Astrocyte of the hippocampus (primary cell): ENCODE data around the gene MRPL2.

Source experiments
- DNase-seq: peaks from one replicate; pipeline ENCODE4 v3.0.0; 2011; ENCODE audit warnings: low read depth, low spot score

Gene MRPL2

DNA sequence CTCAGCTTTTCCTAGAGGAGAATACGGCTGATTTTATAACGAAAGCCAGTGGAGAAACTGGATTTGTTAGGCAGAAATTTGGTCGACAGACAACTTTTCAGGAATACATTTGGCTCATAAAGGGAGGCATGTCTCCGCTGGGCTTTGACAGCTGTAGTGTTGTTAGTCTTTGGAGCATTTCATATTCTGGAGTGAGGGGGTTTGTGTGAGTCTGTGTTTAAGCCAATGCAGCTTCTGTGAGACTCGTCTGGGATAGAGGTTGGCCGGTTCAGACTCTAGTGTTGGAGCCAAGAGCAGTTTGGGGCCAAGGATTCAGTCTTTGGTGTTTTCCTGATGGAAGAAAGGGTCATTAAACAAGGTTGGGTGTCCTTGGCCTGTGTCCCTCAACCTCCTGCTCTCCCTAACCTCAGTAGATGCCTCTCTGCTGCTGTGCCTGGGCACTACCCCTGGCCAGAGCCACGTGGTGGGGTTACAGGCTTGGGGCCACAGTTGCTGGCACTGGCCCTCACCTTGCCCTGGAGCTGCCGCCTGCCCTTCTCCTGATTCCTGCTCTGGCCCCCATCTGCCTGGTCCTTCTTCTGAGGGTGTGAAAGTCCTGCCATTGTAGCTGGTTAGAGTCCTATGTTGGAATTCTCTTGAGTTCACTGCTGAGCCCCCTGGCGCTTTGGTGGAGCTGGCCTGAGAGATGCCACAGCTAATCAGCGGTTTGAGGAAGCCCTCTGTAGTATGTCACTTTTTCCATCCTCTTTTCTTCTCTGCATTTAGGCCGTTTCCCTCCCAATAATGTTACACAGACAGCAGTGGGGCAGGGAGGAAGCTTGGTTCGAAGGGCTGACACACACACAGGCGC, 23.8 kb upstream of the MRPL2 start:
- DNase-seq, result no peak

- DNase-seq, result peak; percentile 50
These were observed 22.7 kb upstream of the MRPL2 start for GRCh38 chr6:43081922-43082321.

- no peak for DNase-seq
These were observed 21.8 kb upstream of the MRPL2 start for GRCh38 chr6:43081043-43081442.

- DNase-seq, result peak; percentile 76
These were observed 19.5 kb upstream of the MRPL2 start for GRCh38 chr6:43078691-43079090.

DNA sequence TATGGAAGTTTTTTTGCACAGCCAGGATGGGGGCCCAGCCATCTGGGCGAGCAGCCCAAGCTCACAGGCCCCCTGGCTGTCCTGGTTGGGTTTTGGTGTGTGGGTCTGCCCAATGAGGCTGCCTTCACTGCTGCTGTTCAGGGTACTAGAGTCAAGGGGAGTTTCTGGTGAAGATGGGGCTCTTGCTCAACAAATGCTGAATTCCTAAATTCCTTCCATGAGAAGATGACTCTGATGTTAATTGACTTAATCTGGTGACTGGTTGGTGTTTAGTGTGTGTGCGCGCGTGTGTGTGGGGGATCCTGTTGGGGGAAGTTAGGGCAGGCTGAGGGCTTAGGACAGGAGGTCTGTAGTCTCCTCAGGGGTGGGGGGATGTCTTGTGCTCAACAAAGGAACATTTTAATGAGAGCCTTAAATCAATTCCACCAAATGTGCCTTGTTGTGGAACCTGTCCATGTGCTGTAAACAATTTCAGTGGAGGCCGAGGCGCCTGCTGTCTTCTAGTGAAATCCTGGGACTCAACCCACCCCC, 18.8 kb upstream of the MRPL2 start:
- peak; percentile 37 for DNase-seq

GRCh38 chr6:43077333-43077809, 18.1 kb upstream of the MRPL2 start:
- DNase-seq, result no peak

DNA sequence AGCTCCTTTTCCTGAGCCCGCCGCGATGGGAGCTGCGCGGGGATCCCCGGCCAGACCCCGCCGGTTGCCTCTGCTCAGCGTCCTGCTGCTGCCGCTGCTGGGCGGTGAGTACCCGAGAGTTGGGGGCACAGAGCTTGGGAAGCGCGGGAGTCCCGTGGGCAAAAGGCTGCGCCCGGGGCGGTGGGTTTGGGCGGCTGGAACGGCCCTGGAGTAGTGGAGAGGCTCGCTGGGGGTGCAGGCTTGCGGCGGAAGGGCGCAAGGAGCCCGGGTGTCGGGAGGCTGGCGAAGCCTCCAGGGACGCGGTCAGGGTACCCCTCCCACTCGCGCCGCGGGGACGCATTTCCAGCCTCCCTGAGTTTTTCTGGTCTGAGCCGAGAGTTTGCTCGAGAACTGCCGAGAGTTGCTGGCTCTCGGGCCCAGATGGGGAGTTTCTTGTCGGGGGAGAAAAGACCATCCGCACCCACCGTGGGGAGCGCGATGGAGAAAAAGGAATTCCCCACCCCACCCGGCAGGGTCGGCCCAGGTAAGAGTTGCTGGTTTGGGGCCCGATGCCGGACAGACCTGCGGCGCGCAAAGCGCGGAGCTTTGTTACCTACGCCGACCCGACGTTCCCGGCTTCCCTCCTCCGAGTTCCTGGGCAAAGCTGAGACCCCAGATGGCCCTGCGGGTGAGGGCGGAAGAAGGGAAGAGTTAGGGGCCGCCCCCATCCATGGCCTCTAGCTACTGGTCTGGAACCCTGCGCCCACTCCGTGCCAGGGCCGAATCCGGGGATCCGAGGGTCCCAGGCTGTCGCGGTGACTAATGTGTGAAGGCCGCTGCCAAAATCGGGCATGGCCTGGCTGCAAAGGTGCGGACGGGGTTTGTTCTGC, 17.5 kb upstream of the MRPL2 start:
- peak; percentile 78 for DNase-seq

DNA sequence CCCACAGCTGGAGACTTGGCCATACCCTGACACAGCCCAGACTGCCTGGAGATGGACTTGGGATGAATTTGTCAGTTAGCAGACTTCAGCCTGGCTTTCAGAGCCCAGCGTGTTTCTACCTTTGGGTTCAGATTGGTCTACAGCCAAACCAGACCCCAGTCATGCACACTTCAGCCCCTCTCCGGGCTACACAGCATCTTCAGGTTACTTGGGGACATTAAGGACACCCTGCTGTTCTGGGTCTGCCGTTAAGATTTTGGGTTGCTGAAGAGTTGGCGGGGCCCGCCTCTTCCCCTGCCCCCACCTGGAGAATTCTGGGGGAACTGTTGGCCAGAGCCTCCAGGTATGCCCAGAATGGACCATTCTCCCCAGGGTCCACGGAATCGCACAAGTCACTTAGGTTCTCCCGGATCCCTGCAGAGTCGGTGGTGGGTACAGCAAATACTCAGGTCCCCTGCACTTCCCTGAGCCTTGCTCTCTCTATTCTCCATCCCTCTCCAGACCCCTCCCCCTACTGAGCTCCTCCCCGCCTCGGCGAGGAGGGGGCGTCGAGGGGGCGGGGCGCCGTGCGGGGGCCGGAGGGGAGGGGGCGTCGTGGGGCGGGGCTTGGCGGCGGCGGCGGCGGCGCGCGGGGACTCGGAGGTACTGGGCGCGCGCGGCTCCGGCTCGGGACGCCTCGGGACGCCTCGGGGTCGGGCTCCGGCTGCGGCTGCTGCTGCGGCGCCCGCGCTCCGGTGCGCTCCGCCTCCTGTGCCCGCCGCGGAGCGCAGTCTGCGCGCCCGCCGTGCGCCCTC, 16.6 kb upstream of the MRPL2 start, which contains the start of gene PTK7:
Gene PTK7 (plus strand): TSS at position 645 of the 794 bp plus-strand sequence. CDS start 175 bp downstream, outside the sequence.
- DNase-seq, result peak; percentile 91

DNA sequence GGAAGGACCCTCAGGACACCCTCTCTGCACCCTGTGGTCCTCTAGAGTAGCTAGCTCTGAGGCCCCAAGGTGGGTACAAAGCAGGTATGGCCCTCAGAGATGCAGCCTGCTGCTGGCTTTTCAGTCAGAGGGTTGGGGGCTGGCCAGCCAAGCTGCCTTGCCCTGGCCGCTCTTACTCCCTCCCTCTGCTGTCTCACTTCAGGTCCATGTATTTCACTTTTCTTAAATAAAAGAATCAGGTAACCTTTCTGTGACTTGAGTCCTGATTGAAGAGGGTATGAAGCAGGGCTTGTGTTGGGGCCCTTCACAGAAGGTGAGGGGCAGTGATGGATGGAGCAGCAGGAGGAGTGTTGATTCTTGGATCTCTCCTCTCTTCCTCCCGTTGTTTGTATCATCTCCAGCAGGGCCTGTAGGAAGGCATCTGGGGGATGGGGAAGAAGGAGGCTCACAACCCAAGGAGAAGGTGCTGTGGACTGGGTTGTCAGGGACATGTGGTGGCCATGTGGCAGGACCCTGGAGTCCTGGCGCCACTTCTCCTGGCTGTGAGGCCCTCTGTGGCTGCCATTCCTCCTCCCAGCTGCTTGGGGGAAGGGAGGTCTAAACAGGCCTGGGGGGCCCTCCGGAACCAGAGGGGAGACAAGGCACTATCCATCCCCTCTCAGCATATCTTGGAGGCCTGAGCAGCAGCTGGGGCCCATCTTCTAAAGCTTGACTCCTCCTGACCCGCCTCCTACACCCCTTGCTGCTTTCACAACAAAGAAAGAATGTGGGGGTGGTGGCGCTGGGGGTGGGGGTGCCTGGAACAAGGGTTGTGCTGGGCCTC, 15.8 kb upstream of the MRPL2 start:
- DNase-seq, result no peak

DNA sequence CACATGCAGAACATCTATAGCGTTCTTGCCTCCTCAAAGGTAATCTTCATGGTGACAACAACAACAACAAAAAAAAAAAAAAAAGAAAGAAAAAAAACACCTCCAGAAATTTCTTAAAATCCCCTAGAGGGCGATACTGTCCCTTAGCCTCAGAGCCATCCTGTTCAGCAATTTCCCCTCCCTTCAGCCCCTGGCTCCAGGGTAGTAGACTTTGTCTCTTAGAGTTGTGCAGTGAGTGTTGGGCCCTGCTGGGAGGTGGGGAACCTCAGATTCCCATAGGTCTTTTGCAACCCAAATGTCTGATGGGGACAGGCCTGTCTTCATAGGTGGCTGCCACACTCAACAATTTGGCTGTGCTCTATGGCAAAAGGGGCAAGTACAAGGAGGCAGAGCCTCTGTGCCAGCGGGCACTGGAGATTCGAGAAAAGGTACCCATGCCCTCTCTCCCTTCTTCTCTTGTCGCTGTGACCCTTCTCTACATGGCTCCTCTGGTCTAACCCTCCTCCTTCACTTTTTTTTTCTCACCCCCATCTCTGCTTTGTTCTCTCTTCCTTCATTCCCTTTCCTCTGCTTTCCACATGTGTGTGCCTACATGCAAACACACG, 10.9 kb upstream of the MRPL2 start:
- peak; percentile 81 for DNase-seq

DNA sequence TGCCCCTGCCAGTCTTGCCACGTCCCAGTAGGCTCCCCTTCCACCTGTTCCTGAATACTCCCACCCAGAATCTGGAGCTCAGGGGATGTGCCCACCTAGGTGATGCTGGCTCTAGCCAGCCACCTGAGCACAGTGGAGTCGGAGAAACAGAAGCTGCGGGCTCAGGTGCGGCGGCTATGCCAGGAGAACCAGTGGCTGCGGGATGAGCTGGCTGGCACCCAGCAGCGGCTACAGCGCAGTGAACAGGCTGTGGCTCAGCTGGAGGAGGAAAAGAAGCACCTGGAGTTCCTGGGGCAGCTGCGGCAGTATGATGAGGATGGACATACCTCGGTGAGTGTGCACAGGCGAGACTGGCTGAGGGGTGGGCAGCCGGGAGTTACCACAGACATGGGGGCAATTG, 3.6 kb upstream of the MRPL2 start:
- DNase-seq, result no peak

GRCh38 chr6:43061861-43062260, 2.6 kb upstream of the MRPL2 start:
- peak; percentile 47 for DNase-seq

DNA sequence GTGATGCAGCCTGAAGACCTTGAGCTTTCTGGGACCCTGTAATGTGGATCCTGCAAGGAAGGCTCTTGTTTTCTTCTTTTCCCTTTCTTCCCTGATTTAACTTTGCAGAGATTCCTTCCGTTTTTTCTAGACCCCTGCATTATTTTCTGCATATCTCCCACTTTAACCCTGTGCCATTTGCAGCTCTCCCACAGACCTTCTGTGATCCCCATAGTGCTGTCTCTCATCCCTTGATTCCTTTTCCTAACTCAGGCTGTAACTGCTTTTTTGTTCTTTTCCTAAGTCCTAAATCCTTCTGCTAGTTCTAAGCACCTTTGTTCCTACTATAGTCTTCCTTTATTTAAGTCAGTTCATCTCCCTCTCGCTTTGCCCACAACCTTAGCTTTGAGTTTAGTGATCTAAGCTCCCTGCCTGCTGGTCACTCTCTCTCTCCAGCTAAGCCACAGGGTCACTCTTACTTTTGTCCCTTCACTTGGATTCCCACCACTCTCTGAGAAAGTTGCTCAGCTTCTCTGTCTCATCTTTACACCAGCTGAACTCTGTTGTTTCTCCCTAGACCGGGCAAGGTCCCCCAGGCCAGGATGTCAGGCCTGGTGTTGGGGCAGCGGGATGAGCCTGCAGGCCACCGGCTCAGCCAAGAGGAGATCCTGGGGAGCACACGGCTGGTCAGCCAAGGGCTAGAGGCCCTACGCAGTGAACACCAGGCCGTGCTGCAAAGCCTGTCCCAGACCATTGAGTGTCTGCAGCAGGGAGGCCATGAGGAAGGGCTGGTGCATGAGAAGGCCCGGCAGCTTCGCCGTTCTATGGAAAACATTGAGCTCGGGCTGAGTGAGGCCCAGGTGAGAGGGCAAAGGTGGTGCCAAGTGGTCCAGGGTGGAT, 1.8 kb upstream of the MRPL2 start:
- no peak for DNase-seq

GRCh38 chr6:43060034-43060754, 960 bp upstream of the MRPL2 start:
- peak; percentile 44 for DNase-seq

- DNase-seq, result no peak
These were observed 703 bp downstream of the MRPL2 start for GRCh38 chr6:43058531-43058930.

DNA sequence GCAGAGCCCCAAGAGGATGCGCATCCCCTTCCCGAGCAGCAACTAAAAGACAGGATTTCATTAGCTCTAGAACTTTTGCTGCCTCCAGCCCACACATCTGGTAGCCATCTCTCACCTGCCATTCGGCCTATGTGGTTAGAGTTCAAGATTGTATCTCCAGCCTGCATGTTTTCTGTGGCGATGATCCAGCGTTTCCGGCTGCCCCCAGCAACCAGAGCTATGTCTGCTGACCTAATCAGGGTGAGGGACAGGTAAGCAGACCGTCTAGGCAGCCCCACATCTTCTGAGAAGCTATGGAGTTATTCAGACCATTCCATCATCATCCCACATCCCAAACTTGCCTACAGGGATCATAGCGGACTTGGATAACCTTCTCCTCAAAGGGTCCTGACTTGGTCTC, 3.3 kb downstream of the MRPL2 start:
- no peak for DNase-seq

GRCh38 chr6:43054206-43054943, 4.9 kb downstream of the MRPL2 start:
- DNase-seq, result peak; percentile 14
